GM23248 (cell line): Measurements from ENCODE around the gene FTCDNL1. TPM values are rescaled to one million over a fixed set of nuclear protein-coding genes. Genes with fewer than 3 reads are reported as not detected.

Experiments used
- DNase-seq: peaks from one replicate; pipeline ENCODE4 v3.0.0-alpha.2; 2015
- H2AFZ ChIP-seq: fragments of 200-600 bp; sonication (generic); 2 replicates; pipeline ENCODE4 v1.6.1; 2016; ENCODE audit warnings: antibody characterized with exemption
- H3F3A ChIP-seq: fragments of 200-600 bp; sonication (generic); 2 replicates; pipeline ENCODE4 v1.6.1; 2016; ENCODE audit warnings: mild to moderate bottlenecking, antibody characterized with exemption, mixed run types; ENCODE audit not compliant: insufficient read depth
- H3K27ac ChIP-seq: fragments of 200-600 bp; sonication (generic); 2 replicates; pipeline ENCODE4 v1.5.1; 2016; ENCODE audit warnings: mild to moderate bottlenecking
- H3K27me3 ChIP-seq: fragments of 200-600 bp; sonication (generic); replicated peaks from 2 replicates; pipeline ENCODE4 v1.6.1; 2016; ENCODE audit warnings: mild to moderate bottlenecking; ENCODE audit not compliant: insufficient read depth
- H3K36me3 ChIP-seq: fragments of 200-600 bp; sonication (generic); 2 replicates; pipeline ENCODE4 v1.6.1; 2016; ENCODE audit warnings: low read depth, mild to moderate bottlenecking
- H3K4me1 ChIP-seq: fragments of 200-600 bp; sonication (generic); 2 replicates; pipeline ENCODE4 v1.6.1; 2016; ENCODE audit warnings: mild to moderate bottlenecking; ENCODE audit not compliant: insufficient read depth
- H3K4me2 ChIP-seq: fragments of 200-600 bp; sonication (generic); one replicate; pipeline ENCODE4 v1.6.1; 2016; ENCODE audit warnings: mild to moderate bottlenecking; ENCODE audit not compliant: unreplicated experiment
- H3K4me3 ChIP-seq: fragments of 200-600 bp; sonication (generic); 2 replicates; pipeline ENCODE4 v1.5.1; 2016; ENCODE audit warnings: mild to moderate bottlenecking
- H3K79me2 ChIP-seq: fragments of 200-600 bp; sonication (generic); 2 replicates; pipeline ENCODE4 v1.6.1; 2016; ENCODE audit warnings: mild to moderate bottlenecking; ENCODE audit not compliant: insufficient read depth
- H3K9ac ChIP-seq: fragments of 200-600 bp; sonication (generic); 2 replicates; pipeline ENCODE4 v1.6.1; 2016; ENCODE audit warnings: mild to moderate bottlenecking
- H3K9me2 ChIP-seq: fragments of 200-600 bp; sonication (generic); 2 replicates; pipeline ENCODE4 v1.6.1; 2016; ENCODE audit warnings: mixed run types, mild to moderate bottlenecking, moderate library complexity; ENCODE audit not compliant: insufficient read depth
- H3K9me3 ChIP-seq: fragments of 200-600 bp; sonication (generic); one replicate; pipeline ENCODE4 v1.6.1; 2017; ENCODE audit warnings: low read depth
- H4K20me1 ChIP-seq: fragments of 200-600 bp; sonication (generic); 2 replicates; pipeline ENCODE4 v1.6.0; 2016; ENCODE audit not compliant: insufficient read depth
- EZH2 ChIP-seq: fragments of 200-600 bp; sonication (generic); IDR thresholded peaks from 2 replicates; pipeline ENCODE4 v1.6.1; 2018; ENCODE audit warnings: antibody characterized with exemption, mild to moderate bottlenecking; ENCODE audit not compliant: insufficient read depth, poor library complexity, severe bottlenecking
- EZH2phosphoT487 ChIP-seq: fragments of 200-600 bp; sonication (generic); IDR thresholded peaks from 2 replicates; pipeline ENCODE4 v1.6.1; 2018; ENCODE audit warnings: antibody characterized with exemption, moderate library complexity, mild to moderate bottlenecking, low read depth; ENCODE audit not compliant: insufficient read depth
- WGBS, 2 experiments: methylation state at CpG; one replicate each; pipeline ENCODE4 v1.1.6; 2015 to 2017; ENCODE audit warnings: low lambda C conversion rate in 2 of 2, low coverage in 1 of 2; ENCODE audit errors: missing lambda C conversion rate in 2 of 2; 5-methylcytosine and 5-hydroxymethylcytosine counted together
- in situ Hi-C: fragments of 300-500 bp; cut with MboI; formaldehyde crosslinking; loops from 2 replicates; pipeline ENCODE4 v1.15.0; 2020
- polyA plus RNA-seq: library from polyadenylated mRNA; unstranded; fragments of >200 nt; fragmentation: Nextera tagmentation; extraction: Ambion mirVana; gene quantifications from 2 replicates; pipeline ENCODE4 v1.2.1, GENCODE V29; 2016
- total RNA-seq: library from RNA; depleted of rRNA; stranded (reverse); fragments of >200 nt; shearing (Covaris generic); gene quantifications from 2 replicates; pipeline ENCODE4 v1.2.3, GENCODE V29; 2014

The FTCDNL1 gene
- total and polyA plus RNA-seq, 2 experiments from 2014 or later: 0.65 to 1.9 TPM

GRCh38 chr2:199807966-199808365 lies 43.0 kb downstream of the FTCDNL1 start:
- in situ Hi-C loops: no loop called here
- H3K27me3 ChIP-seq: no peaks in the 10 kb centered on the region
- no peaks in the 10 kb centered on the region for H3K79me2 ChIP-seq
- H3K4me2 ChIP-seq: no peak overlapping the region
- no peak for DNase-seq
- TF ChIP-seq EZH2: no peak
- TF ChIP-seq EZH2phosphoT487: no peak
- H3F3A ChIP-seq: peaks cover 7% of the 10 kb centered on the region; the same call in 1 of the 2 replicates
- no peaks in the 10 kb centered on the region for H3K9me3 ChIP-seq
- no peak overlapping the region for H3K4me3 ChIP-seq
- H3K4me1 ChIP-seq: peaks cover 14% of the 10 kb centered on the region
- H4K20me1 ChIP-seq: no peaks in the 10 kb centered on the region
- H3K9ac ChIP-seq: no peak overlapping the region
- no peak overlapping the region for H2AFZ ChIP-seq
- H3K36me3 ChIP-seq: no peaks in the 10 kb centered on the region
- H3K27ac ChIP-seq: no peak overlapping the region
- no peaks in the 10 kb centered on the region for H3K9me2 ChIP-seq

GRCh38 chr2:199806179-199806578 lies 44.8 kb downstream of the FTCDNL1 start:
- no peaks in the 10 kb centered on the region for H3K79me2 ChIP-seq
- H3F3A ChIP-seq: peaks cover 1% of the 10 kb centered on the region; the same call in 1 of the 2 replicates
- no peaks in the 10 kb centered on the region for H3K27me3 ChIP-seq
- no peak for DNase-seq
- no peak overlapping the region for H3K9ac ChIP-seq
- no peaks in the 10 kb centered on the region for H4K20me1 ChIP-seq
- H2AFZ ChIP-seq: no peak overlapping the region
- H3K4me2 ChIP-seq: no peak overlapping the region
- no peak overlapping the region for H3K4me3 ChIP-seq
- in situ Hi-C loops: no loop called here
- WGBS, 2 experiments: 69 to 77% methylated on average over 7 of the region's 7 CpGs
- no peak overlapping the region for H3K27ac ChIP-seq
- no peak for TF ChIP-seq EZH2phosphoT487
- TF ChIP-seq EZH2: no peak
- peaks cover 9% of the 10 kb centered on the region for H3K4me1 ChIP-seq
- H3K36me3 ChIP-seq: no peaks in the 10 kb centered on the region
- no peaks in the 10 kb centered on the region for H3K9me3 ChIP-seq
- no peaks in the 10 kb centered on the region for H3K9me2 ChIP-seq

- in situ Hi-C loops: no loop called here
- no peak overlapping the region for H3K27ac ChIP-seq
These were observed 46.2 kb downstream of the FTCDNL1 start for GRCh38 chr2:199804831-199805230.

GRCh38 chr2:199798831-199799580 lies 52.0 kb downstream of the FTCDNL1 start:
- Histone ChIP-seq H3K9ac (no peak overlapping the region), H3K27me3 (no peaks in the 10 kb centered on the region; the same call in 1 of the 2 replicates), H3F3A (no peaks in the 10 kb centered on the region), H3K36me3 (no peaks in the 10 kb centered on the region), H3K79me2 (no peaks in the 10 kb centered on the region), H4K20me1 (no peaks in the 10 kb centered on the region), H3K4me1 (no peaks in the 10 kb centered on the region), H3K27ac (no peak overlapping the region), H3K9me3 (no peaks in the 10 kb centered on the region), H3K4me3 (no peak overlapping the region), H3K9me2 (no peaks in the 10 kb centered on the region), H3K4me2 (no peak overlapping the region), H2AFZ (no peak overlapping the region)
- 12 to 13% methylated on average over 10 of the region's 10 CpGs for WGBS, 2 experiments
- in situ Hi-C loops: no loop called here
- no peak for TF ChIP-seq EZH2
- TF ChIP-seq EZH2phosphoT487: no peak
- DNase-seq: peak; percentile 23

More at GRCh38 chr2:199804831-199805230, 46.2 kb downstream of the FTCDNL1 start:
- H3K27me3 ChIP-seq: no peaks in the 10 kb centered on the region
- H4K20me1 ChIP-seq: no peaks in the 10 kb centered on the region
- no peak overlapping the region for H2AFZ ChIP-seq
- no peaks in the 10 kb centered on the region for H3F3A ChIP-seq
- TF ChIP-seq EZH2phosphoT487 (no peak), EZH2 (no peak)
- 65 to 67% methylated on average over 1 of the region's 1 CpG for WGBS, 2 experiments
- H3K4me1 ChIP-seq: no peaks in the 10 kb centered on the region
- no peak overlapping the region for H3K9ac ChIP-seq
- no peak overlapping the region for H3K4me2 ChIP-seq
- H3K9me3 ChIP-seq: no peaks in the 10 kb centered on the region
- H3K79me2 ChIP-seq: no peaks in the 10 kb centered on the region
- no peak overlapping the region for H3K4me3 ChIP-seq
- no peaks in the 10 kb centered on the region for H3K36me3 ChIP-seq
- H3K9me2 ChIP-seq: no peaks in the 10 kb centered on the region
- no peak for DNase-seq
